Chondrocyte (in vitro differentiated cells): ENCODE results near the gene SSTR5. TPM values are rescaled to one million over a fixed set of nuclear protein-coding genes. Genes with fewer than 3 reads are reported as not detected.

ENCODE experiments used
- DNase-seq: peaks from one replicate; pipeline ENCODE4 v3.0.0; 2021; ENCODE audit warnings: mixed read lengths, low spot score
- H3K27ac Mint-ChIP-seq: one replicate; pipeline ENCODE4 v1.8.0; 2021; ENCODE audit warnings: mild to moderate bottlenecking, moderate library complexity, mixed read lengths; ENCODE audit not compliant: unreplicated experiment
- H3K27me3 Mint-ChIP-seq: 2 replicates; pipeline ENCODE4 v1.8.0; 2021; ENCODE audit warnings: low read depth, mixed read lengths
- H3K36me3 Mint-ChIP-seq: 2 replicates; pipeline ENCODE4 v1.8.0; 2021; ENCODE audit warnings: low read depth, mixed read lengths
- H3K4me1 Mint-ChIP-seq: 2 replicates; pipeline ENCODE4 v1.8.0; 2021; ENCODE audit warnings: low read depth, mild to moderate bottlenecking, mixed read lengths
- H3K4me3 Mint-ChIP-seq: one replicate; pipeline ENCODE4 v1.8.0; 2021; ENCODE audit warnings: mild to moderate bottlenecking, moderate library complexity, mixed read lengths; ENCODE audit not compliant: unreplicated experiment
- H3K9me3 Mint-ChIP-seq: 2 replicates; pipeline ENCODE4 v1.8.0; 2021; ENCODE audit warnings: low read depth, mixed read lengths
- total RNA-seq: library from RNA; stranded (reverse); gene quantifications from 3 replicates; pipeline ENCODE4 v1.2.1, GENCODE V29; 2021
- TF ChIP-seq, protein P1 (sequence below): fragments of 200-600 bp; sonication (generic); IDR thresholded peaks from 2 replicates; pipeline ENCODE4 v1.5.0; 2021; ENCODE audit warnings: antibody characterized with exemption, mild to moderate bottlenecking, moderate library complexity

SSTR5 gene
- total RNA-seq, 1 donor from 2014 or later, result not detected

DNA sequence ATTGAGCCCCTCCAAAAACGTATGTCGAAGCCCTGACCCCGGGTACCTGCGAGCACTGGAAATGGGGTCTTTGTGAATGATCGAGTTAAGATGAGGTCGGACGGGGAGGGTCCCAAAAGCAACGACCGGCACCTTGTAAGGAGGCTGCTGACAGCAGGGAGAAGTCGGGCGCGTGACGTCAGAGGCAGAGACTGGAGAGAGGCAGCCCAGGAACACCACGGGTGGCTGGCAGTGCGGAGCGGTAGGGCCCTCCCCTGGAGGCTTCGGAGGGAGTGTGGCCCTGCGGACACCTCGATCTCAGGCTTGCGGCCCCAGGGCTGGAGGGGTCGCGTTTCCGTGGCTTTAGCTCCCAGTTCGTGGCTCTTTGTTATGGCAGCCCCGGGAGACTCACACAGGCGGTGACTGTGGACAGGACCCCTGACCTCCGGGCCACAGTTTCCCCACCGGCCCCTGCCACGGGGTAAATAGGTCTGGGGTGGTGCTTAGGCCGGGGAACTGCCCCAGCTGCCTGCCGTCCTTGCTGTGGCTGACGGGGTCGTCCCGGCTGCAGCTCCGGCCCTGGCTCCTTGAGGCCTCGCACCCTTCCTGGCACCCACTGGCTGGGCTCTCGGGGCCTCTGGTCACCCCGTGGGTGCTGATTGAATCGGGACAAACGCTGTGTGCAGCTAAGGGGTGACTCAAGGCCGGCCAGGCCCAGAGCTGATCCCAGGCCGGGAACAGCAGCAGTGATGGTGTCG, 10.6 kb upstream of the SSTR5 start:
- Mint-ChIP-seq H3K36me3 (peaks cover 3% of the 10 kb centered on the region), H3K27me3 (peaks cover 16% of the 10 kb centered on the region), H3K9me3 (peaks cover 5% of the 10 kb centered on the region), H3K4me3 (no peak overlapping the region), H3K4me1 (no peaks in the 10 kb centered on the region), H3K27ac (no peak overlapping the region)
- DNase-seq, result no peak
- TF ChIP-seq, protein P1, sequence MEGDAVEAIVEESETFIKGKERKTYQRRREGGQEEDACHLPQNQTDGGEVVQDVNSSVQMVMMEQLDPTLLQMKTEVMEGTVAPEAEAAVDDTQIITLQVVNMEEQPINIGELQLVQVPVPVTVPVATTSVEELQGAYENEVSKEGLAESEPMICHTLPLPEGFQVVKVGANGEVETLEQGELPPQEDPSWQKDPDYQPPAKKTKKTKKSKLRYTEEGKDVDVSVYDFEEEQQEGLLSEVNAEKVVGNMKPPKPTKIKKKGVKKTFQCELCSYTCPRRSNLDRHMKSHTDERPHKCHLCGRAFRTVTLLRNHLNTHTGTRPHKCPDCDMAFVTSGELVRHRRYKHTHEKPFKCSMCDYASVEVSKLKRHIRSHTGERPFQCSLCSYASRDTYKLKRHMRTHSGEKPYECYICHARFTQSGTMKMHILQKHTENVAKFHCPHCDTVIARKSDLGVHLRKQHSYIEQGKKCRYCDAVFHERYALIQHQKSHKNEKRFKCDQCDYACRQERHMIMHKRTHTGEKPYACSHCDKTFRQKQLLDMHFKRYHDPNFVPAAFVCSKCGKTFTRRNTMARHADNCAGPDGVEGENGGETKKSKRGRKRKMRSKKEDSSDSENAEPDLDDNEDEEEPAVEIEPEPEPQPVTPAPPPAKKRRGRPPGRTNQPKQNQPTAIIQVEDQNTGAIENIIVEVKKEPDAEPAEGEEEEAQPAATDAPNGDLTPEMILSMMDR, result no peak

DNA sequence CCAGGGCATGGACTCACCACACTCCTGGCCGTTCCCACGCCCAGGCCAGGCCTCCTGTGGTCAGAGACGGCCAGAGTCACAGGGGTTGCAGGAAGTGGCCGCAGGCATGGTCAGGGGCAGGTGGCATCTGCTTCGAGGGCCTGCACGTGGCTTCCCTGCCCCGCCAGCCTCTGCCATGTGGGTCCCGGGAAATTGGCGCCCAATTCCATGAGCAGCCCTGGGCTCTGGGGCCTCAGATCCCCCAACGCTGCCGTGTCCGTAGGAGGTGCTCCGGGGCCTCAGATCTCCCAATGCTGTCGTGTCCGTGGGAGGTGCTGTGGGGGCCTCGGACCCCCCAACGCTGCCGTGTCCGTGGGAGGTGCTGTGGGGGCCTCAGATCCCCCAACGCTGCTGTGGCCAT, 9.7 kb upstream of the SSTR5 start:
- Mint-ChIP-seq H3K4me1 (no peaks in the 10 kb centered on the region), H3K9me3 (peaks cover 5% of the 10 kb centered on the region), H3K27me3 (peaks cover 22% of the 10 kb centered on the region), H3K4me3 (no peak overlapping the region), H3K27ac (no peak overlapping the region), H3K36me3 (peaks cover 3% of the 10 kb centered on the region)
- no peak for DNase-seq
- TF ChIP-seq, protein P1, result no peak

DNA sequence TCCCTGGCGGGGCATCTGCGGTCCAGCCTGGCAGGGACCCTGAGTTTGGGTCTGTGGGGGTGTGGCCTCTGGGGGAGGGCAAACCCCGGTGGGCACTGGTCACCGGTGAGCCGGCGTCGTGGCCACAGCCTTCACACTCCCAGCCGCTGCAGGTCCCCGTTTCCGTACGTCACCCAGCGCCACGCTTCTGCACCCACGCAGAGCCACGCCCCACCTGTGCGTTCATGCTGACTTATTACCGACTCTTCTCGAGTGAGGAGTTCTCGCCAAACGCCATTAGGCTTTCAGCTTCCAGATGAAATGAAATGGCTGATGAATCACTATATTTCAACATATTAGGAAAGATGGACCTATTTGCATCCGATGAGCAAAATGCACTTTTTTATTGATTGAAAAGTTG, 8.8 kb upstream of the SSTR5 start:
- no peak overlapping the region for H3K27ac Mint-ChIP-seq
- H3K4me3 Mint-ChIP-seq, result no peak overlapping the region
- peaks cover 5% of the 10 kb centered on the region for H3K9me3 Mint-ChIP-seq
- peaks cover 3% of the 10 kb centered on the region for H3K36me3 Mint-ChIP-seq
- H3K4me1 Mint-ChIP-seq, result no peaks in the 10 kb centered on the region
- DNase-seq, result no peak
- H3K27me3 Mint-ChIP-seq, result peaks cover 24% of the 10 kb centered on the region
- TF ChIP-seq, protein P1, result no peak

DNA sequence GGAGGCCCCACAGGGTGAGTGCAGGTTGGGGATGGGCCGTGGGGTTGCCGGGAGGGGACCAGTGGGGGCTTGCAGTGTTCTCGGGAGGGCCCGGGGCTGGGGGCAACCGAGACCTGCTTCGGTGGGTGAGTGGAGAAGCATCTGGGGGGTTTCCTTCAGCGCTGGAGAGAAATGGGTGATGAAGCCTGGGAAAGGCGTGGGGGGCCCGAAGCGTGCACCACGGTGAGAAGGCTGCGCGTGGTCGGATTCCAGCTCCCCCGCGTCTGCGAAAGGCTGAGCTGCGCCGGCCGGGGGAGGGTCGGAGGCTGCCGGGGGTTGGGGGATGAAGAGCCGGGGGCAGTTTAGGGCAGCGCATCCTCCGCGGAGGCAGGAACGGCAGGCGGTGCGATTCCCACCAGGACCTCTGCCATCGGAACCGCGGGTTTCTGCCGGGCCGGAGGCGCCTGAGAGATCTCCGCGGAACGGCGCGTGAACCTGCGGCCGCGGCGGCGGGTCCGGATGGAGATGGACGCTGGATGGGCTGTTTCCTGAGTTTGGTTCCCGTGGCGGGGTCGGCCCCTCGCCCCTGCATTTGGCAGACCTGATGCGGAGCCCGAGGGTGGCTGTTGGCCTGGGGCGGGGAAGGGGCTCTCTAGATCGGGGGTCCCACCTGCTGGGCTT, 6.9 kb upstream of the SSTR5 start:
- Mint-ChIP-seq H3K27ac (no peak overlapping the region), H3K36me3 (no peaks in the 10 kb centered on the region), H3K27me3 (peaks cover 29% of the 10 kb centered on the region), H3K4me1 (no peaks in the 10 kb centered on the region), H3K9me3 (no peaks in the 10 kb centered on the region), H3K4me3 (no peak overlapping the region)
- TF ChIP-seq, protein P1, result no peak
- DNase-seq, result no peak

DNA sequence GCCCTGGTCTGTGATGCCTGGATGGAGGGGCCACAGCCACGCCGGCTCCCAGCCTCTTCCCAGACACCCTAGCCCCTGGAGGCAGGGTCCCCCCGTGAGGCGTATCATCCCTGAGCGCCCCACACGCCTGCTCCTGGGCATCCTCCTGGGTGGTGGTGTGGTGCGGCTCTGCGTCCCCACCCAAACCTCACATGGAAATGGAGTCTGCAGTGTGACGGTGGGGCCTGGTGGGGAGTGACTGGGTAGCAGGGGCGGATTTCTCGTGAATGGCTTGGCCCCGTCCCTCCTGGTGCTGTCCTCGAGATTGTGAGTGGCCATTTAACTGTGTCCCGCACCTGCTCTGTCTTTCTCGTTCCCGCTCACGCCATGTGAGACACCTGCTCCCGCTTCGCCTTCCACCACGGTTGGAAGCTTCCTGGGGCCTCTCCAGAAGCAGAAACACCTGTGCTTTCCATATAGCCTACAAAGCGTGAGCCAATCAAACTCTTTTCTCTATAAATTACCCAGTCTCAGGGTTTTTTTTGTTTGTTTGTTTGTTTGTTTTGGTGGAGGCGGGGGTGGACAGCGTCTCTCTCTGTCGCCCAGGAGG, 5.9 kb upstream of the SSTR5 start:
- H3K27ac Mint-ChIP-seq, result no peak overlapping the region
- H3K4me3 Mint-ChIP-seq, result no peak overlapping the region
- H3K9me3 Mint-ChIP-seq, result no peaks in the 10 kb centered on the region
- peaks cover 29% of the 10 kb centered on the region for H3K27me3 Mint-ChIP-seq
- DNase-seq, result no peak
- TF ChIP-seq, protein P1, result no peak
- no peaks in the 10 kb centered on the region for H3K36me3 Mint-ChIP-seq
- H3K4me1 Mint-ChIP-seq, result no peaks in the 10 kb centered on the region
